Kidney (tissue), 14 donors: ENCODE measurements around the gene PKD2L1. TPM values are rescaled to one million over a fixed set of nuclear protein-coding genes. Genes with fewer than 3 reads are reported as not detected.
A peak's percentile ranks its signal among the peaks of the same experiment; 100 is the strongest.

Experiments
- DNase-seq, 5 donors: peaks; one replicate each; pipeline ENCODE4 v3.0.0-alpha.2; 2013 to 2020
- FAIRE-seq: peaks from 2 replicates; lab custom pipeline; 2012; peaks lifted over from hg19 to GRCh38; lab: Jason Lieb, UNC
- H3K27ac ChIP-seq, 2 donors: one replicate each; pipeline ENCODE4 v1.7.0; 2013; ENCODE audit warnings: low read depth in 2 of 2, low read length in 2 of 2, inconsistent platforms in 1 of 2
- H3K27me3 ChIP-seq: one replicate; pipeline ENCODE4 v1.7.1; 2013; ENCODE audit warnings: low read length, inconsistent platforms; ENCODE audit not compliant: control insufficient read depth, insufficient read depth
- H3K36me3 ChIP-seq, 3 donors: one replicate each; pipeline versions ENCODE4 v1.7.0 to v1.7.1; 2013; ENCODE audit warnings: low read length in 3 of 3, control low read depth in 1 of 3, inconsistent platforms in 1 of 3; ENCODE audit not compliant: insufficient read depth in 3 of 3, control insufficient read depth in 2 of 3
- H3K4me1 ChIP-seq, 3 donors: one replicate each; pipeline versions ENCODE4 v1.7.0 to v1.7.1; 2013; ENCODE audit warnings: low read length in 3 of 3, inconsistent platforms in 1 of 3, low read depth in 1 of 3; ENCODE audit not compliant: control insufficient read depth in 2 of 3, insufficient read depth in 2 of 3
- H3K4me3 ChIP-seq, 3 donors: one replicate each; pipeline versions ENCODE4 v1.7.0 to v1.8.1; 2013; ENCODE audit warnings: low read length in 3 of 3, control low read depth in 1 of 3, inconsistent platforms in 1 of 3
- H3K9ac ChIP-seq, 3 donors: one replicate each; pipeline versions ENCODE4 v1.7.0 to v1.7.1; 2013; ENCODE audit warnings: low read length in 3 of 3, control low read depth in 1 of 3, inconsistent platforms in 1 of 3
- H3K9me3 ChIP-seq, 3 donors: one replicate each; pipeline versions ENCODE4 v1.7.0 to v1.7.1; 2013; ENCODE audit warnings: low read length in 3 of 3, control low read depth in 1 of 3, inconsistent platforms in 1 of 3; ENCODE audit not compliant: control insufficient read depth in 2 of 3, insufficient read depth in 1 of 3
- CTCF ChIP-seq: IDR thresholded peaks from 3 replicates; pipeline ENCODE4 v1.5.1; 2012; ENCODE audit warnings: mild to moderate bottlenecking, moderate library complexity, borderline replicate concordance; ENCODE audit not compliant: insufficient read depth; ENCODE audit errors: extremely low read depth
- intact Hi-C: fragments of 100-400 bp; cut with DNase I; formaldehyde crosslinking; loops from one replicate; pipeline ENCODE4 v1.11.1; 2022
- polyA plus RNA-seq: library from polyadenylated mRNA; stranded (reverse); fragments of 350-450 nt; fragmentation: Illumina TruSeq; extraction: RNeasy Lipid Tissue Mini Kit (QIAGEN cat#74804); gene quantifications from one replicate; pipeline ENCODE4 v1.2.3, GENCODE V29; 2014; ENCODE audit warnings: low read depth, low replicate concordance; ENCODE audit not compliant: insufficient read depth
- total RNA-seq: library from RNA; stranded (reverse); fragmentation: NEBNext Ultra II Directional; extraction: Animal tissue kit (Norgen Biotek cat#: 25700); gene quantifications from one replicate; pipeline ENCODE4 v1.2.1, GENCODE V29; 2021
- donor health status: control.
- donor health status: control.
- donor health status: control.
- donor health status: control.
- donor health status: control.
- donor health status: DM: yes; HTN: yes; CAD: no.
- donor health status: Normal renal cell carcinoma (clear cell type).

Gene PKD2L1
- total and polyA plus RNA-seq, 2 donors from 2014 or later, result 0.17 TPM; not detected in 1

GRCh38 chr10:100267239-100268104, 62.6 kb downstream of the PKD2L1 start, which contains the start of gene CWF19L1:
Gene CWF19L1 (minus strand): TSS chr10:100267638. CDS start chr10:100267593, 45 bp downstream.
- DNase-seq, result peak; percentile 91 to 97 (median 92)
- H3K27ac ChIP-seq, result peak within 1 kb of the TSS; percentile 39 to 82
- H3K9ac ChIP-seq, result peak within 1 kb of the TSS; percentile 79 to 98 (median 95)
- intact Hi-C loops, result no loop called here
- H3K36me3 ChIP-seq, result no peaks in the 10 kb centered on the region
- no peaks in the 10 kb centered on the region for H3K4me1 ChIP-seq
- peak; percentile 55 for FAIRE-seq
- no peaks in the 10 kb centered on the region for H3K9me3 ChIP-seq
- H3K4me3 ChIP-seq, result peak within 1 kb of the TSS; percentile 91 to 99 (median 99)
- no peaks in the 10 kb centered on the region for H3K27me3 ChIP-seq
- no peak for TF ChIP-seq CTCF

- H3K27ac ChIP-seq, result no peak overlapping the region
- intact Hi-C loops, result no loop called here
- FAIRE-seq, result no peak
Measured at GRCh38 chr10:100265821-100266485, 64.1 kb downstream of the PKD2L1 start.

DNA sequence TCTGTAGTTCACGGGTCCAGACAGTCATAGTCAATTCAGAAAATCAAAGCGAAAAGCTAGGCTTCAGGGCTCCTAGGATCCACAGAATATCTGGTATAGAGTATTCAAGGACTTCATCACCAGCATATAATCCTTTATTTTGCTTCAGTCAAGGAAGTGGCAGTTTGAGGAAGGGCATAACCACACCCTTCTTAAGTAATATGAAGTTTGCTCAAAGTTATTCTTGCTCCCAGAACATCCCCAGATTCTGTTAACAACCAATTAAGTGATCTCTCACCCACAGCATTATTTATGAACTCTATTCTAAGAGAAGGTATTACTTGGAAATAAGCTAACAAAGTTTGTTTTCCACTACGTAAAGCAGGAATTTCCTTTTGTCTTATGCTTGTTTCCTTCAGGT, 75.8 kb downstream of the PKD2L1 start:
- H3K4me1 ChIP-seq, result no peaks in the 10 kb centered on the region
- H3K27ac ChIP-seq, result no peak overlapping the region
- peaks cover 3 to 36% (median 20%) of the 10 kb centered on the region in 3 donors for H3K36me3 ChIP-seq
- no peaks in the 10 kb centered on the region for H3K27me3 ChIP-seq
- no peaks in the 10 kb centered on the region for H3K9me3 ChIP-seq
- intact Hi-C loops, result no loop called here
- H3K9ac ChIP-seq, result no peak overlapping the region
- no peak for FAIRE-seq
- no peak for DNase-seq
- TF ChIP-seq CTCF, result no peak
- no peak overlapping the region for H3K4me3 ChIP-seq

More at GRCh38 chr10:100265821-100266485, 64.1 kb downstream of the PKD2L1 start:
- H3K9me3 ChIP-seq, result no peaks in the 10 kb centered on the region
- no peaks in the 10 kb centered on the region for H3K4me1 ChIP-seq
- no peak for TF ChIP-seq CTCF
- no peak for DNase-seq
- no peaks in the 10 kb centered on the region for H3K27me3 ChIP-seq
- no peaks in the 10 kb centered on the region for H3K36me3 ChIP-seq
- peak overlapping the region in 1 of 3 donors; percentile 13 for H3K4me3 ChIP-seq
- no peak overlapping the region for H3K9ac ChIP-seq
